Left lobe of liver (tissue), 2 donors: ENCODE data around the gene PLAC1. TPM values are rescaled to one million over a fixed set of nuclear protein-coding genes. Genes with fewer than 3 reads are reported as not detected.

Experiments
- ATAC-seq: fragments of 200-7000 bp; cut with Tn5 transposase; one replicate; pipeline ENCODE4 v1.9.1; 2020; ENCODE audit warnings: mild to moderate bottlenecking, moderate library complexity
- DNase-seq: peaks from one replicate; pipeline ENCODE4 v3.0.0-alpha.2; 2020; ENCODE audit warnings: low spot score
- total RNA-seq: library from RNA; stranded (reverse); gene quantifications from one replicate; pipeline ENCODE4 v1.2.1, GENCODE V29; 2021
- donor health status: DM: no; HTN: no; CAD: no; lungs with moderate emphysema.
- donor health status: DM: no; HTN: yes; CAD: no.

PLAC1 gene
- total RNA-seq, 1 donor from 2014 or later, result not detected

- no peak for DNase-seq
- ATAC-seq, result no peak
These were observed 13.0 kb upstream of the PLAC1 start for GRCh38 chrX:134671294-134671693.

GRCh38 chrX:134670134-134670924 is 12.1 kb upstream of the PLAC1 start:
- no peak for ATAC-seq
- no peak for DNase-seq

GRCh38 chrX:134669378-134670098 is 11.3 kb upstream of the PLAC1 start:
- DNase-seq, result no peak
- no peak for ATAC-seq

GRCh38 chrX:134664202-134664601 is 5.9 kb upstream of the PLAC1 start:
- no peak for DNase-seq
- no peak for ATAC-seq

- no peak for ATAC-seq
- DNase-seq, result no peak
These were observed 3.0 kb upstream of the PLAC1 start for GRCh38 chrX:134661295-134661694.

GRCh38 chrX:134660627-134661026 is 2.4 kb upstream of the PLAC1 start:
- ATAC-seq (no peak), DNase-seq (no peak)

- no peak for DNase-seq
These were observed 1.5 kb upstream of the PLAC1 start for GRCh38 chrX:134659761-134660160.

GRCh38 chrX:134658760-134659023 is 421 bp upstream of the PLAC1 start:
- DNase-seq, result no peak
- no peak for ATAC-seq

More at GRCh38 chrX:134659761-134660160, 1.5 kb upstream of the PLAC1 start:
- no peak for ATAC-seq

- no peak for DNase-seq
- ATAC-seq, result no peak
These were observed 3.8 kb downstream of the PLAC1 start for GRCh38 chrX:134654398-134655012.

- ATAC-seq (no peak), DNase-seq (no peak)
These were observed 4.4 kb downstream of the PLAC1 start for GRCh38 chrX:134653835-134654234.

- no peak for DNase-seq
- no peak for ATAC-seq
These were observed 7.6 kb downstream of the PLAC1 start for GRCh38 chrX:134650701-134651100.

GRCh38 chrX:134649770-134650169 is 8.5 kb downstream of the PLAC1 start:
- no peak for DNase-seq
- no peak for ATAC-seq

- ATAC-seq (no peak), DNase-seq (no peak)
These were observed 10.8 kb downstream of the PLAC1 start for GRCh38 chrX:134647477-134647877.

- peak; percentile 97 for ATAC-seq
- peak; percentile 57 for DNase-seq
These were observed 11.6 kb downstream of the PLAC1 start for GRCh38 chrX:134646691-134647090.

- DNase-seq, result no peak
- no peak for ATAC-seq
These were observed 12.2 kb downstream of the PLAC1 start for GRCh38 chrX:134645936-134646543.

GRCh38 chrX:134642386-134642785 is 15.9 kb downstream of the PLAC1 start:
- no peak for DNase-seq
- ATAC-seq, result no peak

- ATAC-seq, result no peak
- no peak for DNase-seq
These were observed 16.9 kb downstream of the PLAC1 start for GRCh38 chrX:134641346-134641745.

GRCh38 chrX:134640914-134641313 is 17.4 kb downstream of the PLAC1 start:
- DNase-seq, result no peak
- no peak for ATAC-seq

GRCh38 chrX:134636851-134637250 is 21.4 kb downstream of the PLAC1 start:
- ATAC-seq (no peak), DNase-seq (no peak)

GRCh38 chrX:134634691-134635090 is 23.6 kb downstream of the PLAC1 start:
- DNase-seq (no peak), ATAC-seq (no peak)

- DNase-seq (no peak), ATAC-seq (no peak)
These were observed 24.4 kb downstream of the PLAC1 start for GRCh38 chrX:134633832-134634231.

GRCh38 chrX:134633394-134633793 is 24.9 kb downstream of the PLAC1 start:
- no peak for DNase-seq
- ATAC-seq, result no peak
